ENCODE measurements around the gene POU2AF3.
"Not testable (repeated sequence)": the region's sequence is repeated elsewhere in the genome, so short reads cannot be mapped to it uniquely, and the experiment has no call there.

Gene POU2AF3

GRCh38 chr11:111269146-111269868 lies 29.0 kb upstream of the POU2AF3 start:
- H3K4me1 ChIP-seq (ENCODE audit: control insufficient read depth in 1 of 2, insufficient read depth in 2 of 2, low read length in 2 of 2), result no peaks in the 10 kb centered on the region
- no peak overlapping the region for H3K4me3 ChIP-seq (ENCODE audit: low read depth in 1 of 2, low read length in 2 of 2)

GRCh38 chr11:111272420-111272819 lies 25.9 kb upstream of the POU2AF3 start:
- H3K27me3 ChIP-seq (ENCODE audit: control insufficient read depth in 1 of 2, insufficient read depth in 2 of 2, low read length in 2 of 2), result no peaks in the 10 kb centered on the region
- no peak overlapping the region for H3K4me3 ChIP-seq (ENCODE audit: low read depth in 1 of 2, low read length in 2 of 2)
- H3K4me1 ChIP-seq (ENCODE audit: control insufficient read depth in 1 of 2, insufficient read depth in 2 of 2, low read length in 2 of 2), result no peaks in the 10 kb centered on the region
- H3K27ac ChIP-seq (ENCODE audit: low read depth, low read length), result no peak overlapping the region
- no peaks in the 10 kb centered on the region for H3K36me3 ChIP-seq (ENCODE audit: control insufficient read depth in 1 of 2, insufficient read depth in 2 of 2, low read length in 2 of 2)
- H3K9me3 ChIP-seq (ENCODE audit: control insufficient read depth in 1 of 2, low read length in 2 of 2), result no peaks in the 10 kb centered on the region
- no peak overlapping the region for H3K9ac ChIP-seq (ENCODE audit: low read depth in 1 of 2, low read length in 2 of 2)

More at GRCh38 chr11:111269146-111269868, 29.0 kb upstream of the POU2AF3 start:
- Histone ChIP-seq H3K27ac (ENCODE audit: low read depth, low read length) (no peak overlapping the region), H3K36me3 (ENCODE audit: control insufficient read depth in 1 of 2, insufficient read depth in 2 of 2, low read length in 2 of 2) (no peaks in the 10 kb centered on the region), H3K27me3 (ENCODE audit: control insufficient read depth in 1 of 2, insufficient read depth in 2 of 2, low read length in 2 of 2) (no peaks in the 10 kb centered on the region), H3K9ac (ENCODE audit: low read depth in 1 of 2, low read length in 2 of 2) (no peak overlapping the region), H3K9me3 (ENCODE audit: control insufficient read depth in 1 of 2, low read length in 2 of 2) (no peaks in the 10 kb centered on the region)

- H3K4me3 ChIP-seq (ENCODE audit: low read depth in 1 of 2, low read length in 2 of 2), result no peak overlapping the region
- H3K4me1 ChIP-seq (ENCODE audit: control insufficient read depth in 1 of 2, insufficient read depth in 2 of 2, low read length in 2 of 2), result peaks cover 23 to 29% of the 10 kb centered on the region in 2 donors
These were observed 15.7 kb upstream of the POU2AF3 start for GRCh38 chr11:111282562-111283075.

GRCh38 chr11:111283945-111284481 lies 14.3 kb upstream of the POU2AF3 start:
- no peak overlapping the region for H3K27ac ChIP-seq (ENCODE audit: low read depth, low read length)
- H3K9ac ChIP-seq (ENCODE audit: low read depth in 1 of 2, low read length in 2 of 2), result no peak overlapping the region
- no peaks in the 10 kb centered on the region for H3K27me3 ChIP-seq (ENCODE audit: control insufficient read depth in 1 of 2, insufficient read depth in 2 of 2, low read length in 2 of 2)
- H3K9me3 ChIP-seq (ENCODE audit: control insufficient read depth in 1 of 2, low read length in 2 of 2), result no peaks in the 10 kb centered on the region
- H3K36me3 ChIP-seq (ENCODE audit: control insufficient read depth in 1 of 2, insufficient read depth in 2 of 2, low read length in 2 of 2), result no peaks in the 10 kb centered on the region
- no peak overlapping the region for H3K4me3 ChIP-seq (ENCODE audit: low read depth in 1 of 2, low read length in 2 of 2)
- H3K4me1 ChIP-seq (ENCODE audit: control insufficient read depth in 1 of 2, insufficient read depth in 2 of 2, low read length in 2 of 2), result peaks cover 23 to 29% of the 10 kb centered on the region in 2 donors

More at GRCh38 chr11:111282562-111283075, 15.7 kb upstream of the POU2AF3 start:
- Histone ChIP-seq H3K27ac (ENCODE audit: low read depth, low read length) (no peak overlapping the region), H3K36me3 (ENCODE audit: control insufficient read depth in 1 of 2, insufficient read depth in 2 of 2, low read length in 2 of 2) (no peaks in the 10 kb centered on the region), H3K9ac (ENCODE audit: low read depth in 1 of 2, low read length in 2 of 2) (no peak overlapping the region), H3K27me3 (ENCODE audit: control insufficient read depth in 1 of 2, insufficient read depth in 2 of 2, low read length in 2 of 2) (no peaks in the 10 kb centered on the region), H3K9me3 (ENCODE audit: control insufficient read depth in 1 of 2, low read length in 2 of 2) (no peaks in the 10 kb centered on the region)

- Histone ChIP-seq H3K27ac (ENCODE audit: low read depth, low read length) (no peak overlapping the region), H3K4me3 (ENCODE audit: low read depth in 1 of 2, low read length in 2 of 2) (no peak overlapping the region)
These were observed 12.9 kb upstream of the POU2AF3 start for GRCh38 chr11:111285189-111286091.

GRCh38 chr11:111291764-111292163 lies 6.6 kb upstream of the POU2AF3 start:
- H3K4me3 ChIP-seq (ENCODE audit: low read depth in 1 of 2, low read length in 2 of 2), result no peak overlapping the region
- H3K27me3 ChIP-seq (ENCODE audit: control insufficient read depth in 1 of 2, insufficient read depth in 2 of 2, low read length in 2 of 2), result no peaks in the 10 kb centered on the region
- H3K36me3 ChIP-seq (ENCODE audit: control insufficient read depth in 1 of 2, insufficient read depth in 2 of 2, low read length in 2 of 2), result no peaks in the 10 kb centered on the region
- H3K9me3 ChIP-seq (ENCODE audit: control insufficient read depth in 1 of 2, low read length in 2 of 2), result no peaks in the 10 kb centered on the region
- no peak overlapping the region for H3K9ac ChIP-seq (ENCODE audit: low read depth in 1 of 2, low read length in 2 of 2)
- no peaks in the 10 kb centered on the region for H3K4me1 ChIP-seq (ENCODE audit: control insufficient read depth in 1 of 2, insufficient read depth in 2 of 2, low read length in 2 of 2)
- no peak overlapping the region for H3K27ac ChIP-seq (ENCODE audit: low read depth, low read length)

More at GRCh38 chr11:111285189-111286091, 12.9 kb upstream of the POU2AF3 start:
- H3K27me3 ChIP-seq (ENCODE audit: control insufficient read depth in 1 of 2, insufficient read depth in 2 of 2, low read length in 2 of 2), result no peaks in the 10 kb centered on the region
- H3K9me3 ChIP-seq (ENCODE audit: control insufficient read depth in 1 of 2, low read length in 2 of 2), result no peaks in the 10 kb centered on the region
- H3K36me3 ChIP-seq (ENCODE audit: control insufficient read depth in 1 of 2, insufficient read depth in 2 of 2, low read length in 2 of 2), result no peaks in the 10 kb centered on the region
- peaks cover 23 to 29% of the 10 kb centered on the region in 2 donors for H3K4me1 ChIP-seq (ENCODE audit: control insufficient read depth in 1 of 2, insufficient read depth in 2 of 2, low read length in 2 of 2)
- no peak overlapping the region for H3K9ac ChIP-seq (ENCODE audit: low read depth in 1 of 2, low read length in 2 of 2)

GRCh38 chr11:111292408-111292807 lies 5.9 kb upstream of the POU2AF3 start:
- not testable (repeated sequence) for H3K27ac ChIP-seq (ENCODE audit: low read depth, low read length); H3K9me3 ChIP-seq (ENCODE audit: control insufficient read depth in 1 of 2, low read length in 2 of 2); H3K4me3 ChIP-seq (ENCODE audit: low read depth in 1 of 2, low read length in 2 of 2); H3K36me3 ChIP-seq (ENCODE audit: control insufficient read depth in 1 of 2, insufficient read depth in 2 of 2, low read length in 2 of 2); H3K27me3 ChIP-seq (ENCODE audit: control insufficient read depth in 1 of 2, insufficient read depth in 2 of 2, low read length in 2 of 2); H3K9ac ChIP-seq (ENCODE audit: low read depth in 1 of 2, low read length in 2 of 2); H3K4me1 ChIP-seq (ENCODE audit: control insufficient read depth in 1 of 2, insufficient read depth in 2 of 2, low read length in 2 of 2)

- Histone ChIP-seq H3K27me3 (ENCODE audit: control insufficient read depth in 1 of 2, insufficient read depth in 2 of 2, low read length in 2 of 2) (no peaks in the 10 kb centered on the region), H3K36me3 (ENCODE audit: control insufficient read depth in 1 of 2, insufficient read depth in 2 of 2, low read length in 2 of 2) (no peaks in the 10 kb centered on the region), H3K9me3 (ENCODE audit: control insufficient read depth in 1 of 2, low read length in 2 of 2) (no peaks in the 10 kb centered on the region), H3K9ac (ENCODE audit: low read depth in 1 of 2, low read length in 2 of 2) (no peak overlapping the region), H3K4me1 (ENCODE audit: control insufficient read depth in 1 of 2, insufficient read depth in 2 of 2, low read length in 2 of 2) (peaks cover 10 to 16% of the 10 kb centered on the region in 2 donors), H3K4me3 (ENCODE audit: low read depth in 1 of 2, low read length in 2 of 2) (no peak overlapping the region), H3K27ac (ENCODE audit: low read depth, low read length) (no peak overlapping the region)
These were observed 2.1 kb upstream of the POU2AF3 start for GRCh38 chr11:111296196-111296595.

GRCh38 chr11:111297696-111298095 lies 650 bp upstream of the POU2AF3 start:
- Histone ChIP-seq H3K9me3 (ENCODE audit: control insufficient read depth in 1 of 2, low read length in 2 of 2) (no peaks in the 10 kb centered on the region), H3K27ac (ENCODE audit: low read depth, low read length) (no peak overlapping the region), H3K9ac (ENCODE audit: low read depth in 1 of 2, low read length in 2 of 2) (no peak overlapping the region), H3K4me1 (ENCODE audit: control insufficient read depth in 1 of 2, insufficient read depth in 2 of 2, low read length in 2 of 2) (peaks cover 25 to 30% of the 10 kb centered on the region in 2 donors), H3K27me3 (ENCODE audit: control insufficient read depth in 1 of 2, insufficient read depth in 2 of 2, low read length in 2 of 2) (no peaks in the 10 kb centered on the region), H3K36me3 (ENCODE audit: control insufficient read depth in 1 of 2, insufficient read depth in 2 of 2, low read length in 2 of 2) (no peaks in the 10 kb centered on the region), H3K4me3 (ENCODE audit: low read depth in 1 of 2, low read length in 2 of 2) (no peak overlapping the region)

Measured in duodenal mucosa (tissue), 2 donors.